Common myeloid progenitor, CD34-positive (primary cell): ENCODE results near the gene FOLR1.

Source experiments
- CTCF ChIA-PET: fragments of 350-600 bp; sonication (Branson Sonifier 250); formaldehyde crosslinking; loops from one replicate; lab custom pipeline; 2021; ENCODE audit warnings: antibody characterized with exemption; lab: Charles Lee
- POLR2A ChIA-PET: fragments of 350-600 bp; sonication (Branson Sonifier 250); formaldehyde crosslinking; loops from one replicate; lab custom pipeline; 2021; ENCODE audit warnings: antibody characterized with exemption; lab: Charles Lee
- DNase-seq, 3 donors: peaks; one replicate each; pipeline versions ENCODE4 v3.0.0 to v3.0.0-alpha.2; 2013
- H3K27ac ChIP-seq, 2 experiments: 1 replicate in 1 of 2; 2 replicates in 1 of 2; pipeline ENCODE4 v1.7.0; 2013; ENCODE audit warnings: inconsistent platforms in 2 of 2, low read length in 2 of 2, mild to moderate bottlenecking in 2 of 2, low read depth in 1 of 2, moderate library complexity in 1 of 2; ENCODE audit not compliant: severe bottlenecking in 2 of 2, insufficient read depth in 1 of 2, poor library complexity in 1 of 2
- H3K27me3 ChIP-seq, 5 experiments: replicated peaks in 2 of 5; 1 replicate in 3 of 5; 2 replicates in 2 of 5; pipeline versions ENCODE4 v1.6.1 to v1.7.0; 2013; ENCODE audit warnings: low read length in 4 of 5, mild to moderate bottlenecking in 2 of 5, moderate library complexity in 2 of 5, inconsistent platforms in 1 of 5; ENCODE audit not compliant: insufficient read depth in 5 of 5, control insufficient read depth in 4 of 5
- H3K36me3 ChIP-seq, 4 experiments: 1 replicate in 2 of 4; 2 replicates in 2 of 4; pipeline versions ENCODE4 v1.6.1 to v1.7.0; 2013; ENCODE audit warnings: low read length in 3 of 4, control low read depth in 1 of 4, mild to moderate bottlenecking in 1 of 4; ENCODE audit not compliant: control insufficient read depth in 4 of 4, insufficient read depth in 4 of 4
- H3K4me1 ChIP-seq, 4 experiments: 1 replicate in 3 of 4; 2 replicates in 1 of 4; pipeline versions ENCODE4 v1.6.1 to v1.7.1; 2013; ENCODE audit warnings: low read length in 3 of 4, mild to moderate bottlenecking in 3 of 4, control low read depth in 1 of 4, inconsistent platforms in 1 of 4, moderate library complexity in 1 of 4; ENCODE audit not compliant: control insufficient read depth in 4 of 4, insufficient read depth in 4 of 4; ENCODE audit errors: control extremely low read depth in 1 of 4
- H3K4me3 ChIP-seq, 7 experiments: 1 replicate in 4 of 7; 2 replicates in 3 of 7; pipeline versions ENCODE4 v1.5.1 to v1.7.0; 2013; ENCODE audit warnings: mild to moderate bottlenecking in 7 of 7, low read length in 6 of 7, moderate library complexity in 6 of 7, inconsistent platforms in 2 of 7, low read depth in 2 of 7, control low read depth in 1 of 7; ENCODE audit not compliant: insufficient read depth in 4 of 7, control insufficient read depth in 1 of 7; ENCODE audit errors: extremely low read depth in 1 of 7
- H3K9me3 ChIP-seq, 5 experiments: 1 replicate in 4 of 5; 2 replicates in 1 of 5; pipeline versions ENCODE4 v1.6.1 to v1.7.1; 2013; ENCODE audit warnings: low read length in 4 of 5, mild to moderate bottlenecking in 2 of 5, inconsistent platforms in 1 of 5, low read depth in 1 of 5, moderate library complexity in 1 of 5; ENCODE audit not compliant: control insufficient read depth in 4 of 5, insufficient read depth in 2 of 5; ENCODE audit errors: control extremely low read depth in 1 of 5
- WGBS: methylation state at CpG from one replicate; pipeline ENCODE4 v1.1.5; 2013; ENCODE audit not compliant: insufficient coverage; 5-methylcytosine and 5-hydroxymethylcytosine counted together

The FOLR1 gene

GRCh38 chr11:72216638-72217037, 24.7 kb downstream of the FOLR1 start, which contains the start of gene FOLR2:
TSS of gene FOLR2 (plus strand) at chr11:72216794. CDS start at chr11:72218585, 1,791 bp downstream.
- Histone ChIP-seq H3K4me3 (no peak within 1 kb of the TSS), H3K27me3 (no peaks in the 10 kb centered on the region), H3K9me3 (no peaks in the 10 kb centered on the region), H3K27ac (no peak within 1 kb of the TSS), H3K36me3 (no peaks in the 10 kb centered on the region), H3K4me1 (peaks cover 8 to 30% (median 24%) of the 10 kb centered on the region in 4 experiments)
- no peak for DNase-seq
- 98% methylated on average over 6 of the region's 6 CpGs for WGBS
- ChIA-PET POLR2A (interaction anchor here (0.6 kb wide), 1 partner anchor 190 kb away, joined by 3 read pairs; no protein-coding TSS in a partner anchor), CTCF (interaction anchor here (0.8 to 2.2 kb wide), 3 partner anchors 12 to 73 kb away, joined by 3 to 9 read pairs (median 3); no protein-coding TSS in a partner anchor)

- H3K36me3 ChIP-seq, result no peaks in the 10 kb centered on the region
- H3K9me3 ChIP-seq, result no peaks in the 10 kb centered on the region
- peak in 2 of 3 donors; percentile 59 to 64 for DNase-seq
- peak overlapping the region in 1 of 7 experiments; percentile 53 for H3K4me3 ChIP-seq
- H3K27me3 ChIP-seq, result no peaks in the 10 kb centered on the region
- peaks cover 16 to 42% (median 36%) of the 10 kb centered on the region in 4 experiments for H3K4me1 ChIP-seq
- ChIA-PET POLR2A (interaction anchor here (0.6 kb wide), 1 partner anchor 16 kb away, joined by 3 read pairs; no protein-coding TSS in a partner anchor), CTCF (interaction anchor here (1.1 to 2.2 kb wide), 3 partner anchors 11 to 34 kb away, joined by 3 to 9 read pairs (median 5); no protein-coding TSS in a partner anchor)
- no peak overlapping the region for H3K27ac ChIP-seq
- WGBS, result 0% methylated on average over 2 of the region's 2 CpGs
Measured at GRCh38 chr11:72217841-72218240, 25.9 kb downstream of the FOLR1 start.

DNA sequence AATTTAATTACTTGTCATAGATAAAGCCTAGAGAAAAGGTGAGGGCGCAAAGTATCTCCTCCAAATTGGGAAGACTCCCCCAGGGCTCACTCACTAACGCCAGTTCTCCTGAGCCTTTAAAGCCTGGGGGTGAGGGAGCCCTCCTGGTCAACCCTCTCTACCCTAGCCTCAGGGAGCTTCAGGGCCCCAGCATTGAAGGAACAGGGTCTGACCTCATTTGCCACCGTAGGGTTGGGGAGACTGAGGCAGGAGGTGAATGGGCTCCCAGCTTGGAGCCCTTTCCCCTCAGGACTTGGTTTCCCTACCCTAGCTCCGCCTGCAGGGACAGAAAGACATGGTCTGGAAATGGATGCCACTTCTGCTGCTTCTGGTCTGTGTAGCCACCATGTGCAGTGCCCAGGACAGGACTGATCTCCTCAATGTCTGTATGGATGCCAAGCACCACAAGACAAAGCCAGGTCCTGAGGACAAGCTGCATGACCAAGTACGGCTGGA, 26.4 kb downstream of the FOLR1 start:
- Histone ChIP-seq H3K4me3 (peak overlapping the region in 1 of 7 experiments; percentile 53), H3K4me1 (peaks cover 16 to 43% (median 38%) of the 10 kb centered on the region in 4 experiments), H3K27ac (no peak overlapping the region), H3K9me3 (no peaks in the 10 kb centered on the region), H3K27me3 (no peaks in the 10 kb centered on the region), H3K36me3 (no peaks in the 10 kb centered on the region)
- CTCF ChIA-PET, result interaction anchor here (1.1 to 1.5 kb wide), 2 partner anchors 10 to 17 kb away, joined by 3 to 5 read pairs; no protein-coding TSS in a partner anchor
- 90% methylated on average over 1 of the region's 5 CpGs for WGBS
- POLR2A ChIA-PET, result interaction anchor here (0.6 kb wide), 1 partner anchor 16 kb away, joined by 3 read pairs; no protein-coding TSS in a partner anchor
- no peak for DNase-seq

DNA sequence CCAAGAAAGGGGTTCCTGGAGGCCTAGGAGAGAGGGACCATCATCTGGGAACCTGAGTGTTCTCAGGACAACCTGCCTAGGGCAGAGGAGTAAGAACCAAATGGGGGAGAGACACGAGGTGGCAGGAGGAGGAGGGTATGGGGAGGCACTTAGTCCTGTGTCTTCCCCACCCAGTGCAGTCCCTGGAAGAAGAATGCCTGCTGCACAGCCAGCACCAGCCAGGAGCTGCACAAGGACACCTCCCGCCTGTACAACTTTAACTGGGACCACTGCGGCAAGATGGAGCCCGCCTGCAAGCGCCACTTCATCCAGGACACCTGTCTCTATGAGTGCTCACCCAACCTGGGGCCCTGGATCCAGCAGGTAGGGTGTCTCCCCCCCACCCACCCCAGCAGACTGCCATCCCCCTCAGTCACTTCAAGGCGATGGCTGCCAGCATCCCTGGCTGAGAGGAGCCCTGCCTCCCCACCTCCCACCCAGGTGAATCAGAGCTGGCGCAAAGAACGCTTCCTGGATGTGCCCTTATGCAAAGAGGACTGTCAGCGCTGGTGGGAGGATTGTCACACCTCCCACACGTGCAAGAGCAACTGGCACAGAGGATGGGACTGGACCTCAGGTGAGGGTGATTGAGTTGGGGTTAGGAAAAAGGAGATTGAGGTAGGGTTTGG, 28.9 kb downstream of the FOLR1 start:
- CTCF ChIA-PET, result interaction anchor here (0.9 to 2.6 kb wide), 3 partner anchors 13 to 122 kb away, joined by 3 to 11 read pairs (median 4); no protein-coding TSS in a partner anchor
- WGBS, result 89% methylated on average over 5 of the region's 10 CpGs
- DNase-seq, result no peak
- Histone ChIP-seq H3K4me1 (peaks cover 16 to 56% (median 47%) of the 10 kb centered on the region in 4 experiments), H3K9me3 (no peaks in the 10 kb centered on the region), H3K27me3 (no peaks in the 10 kb centered on the region), H3K27ac (no peak overlapping the region), H3K4me3 (no peak overlapping the region), H3K36me3 (no peaks in the 10 kb centered on the region)
- POLR2A ChIA-PET, result no interaction called here

- POLR2A ChIA-PET, result no interaction called here
Measured at GRCh38 chr11:72221386-72222075, 29.6 kb downstream of the FOLR1 start.

DNA sequence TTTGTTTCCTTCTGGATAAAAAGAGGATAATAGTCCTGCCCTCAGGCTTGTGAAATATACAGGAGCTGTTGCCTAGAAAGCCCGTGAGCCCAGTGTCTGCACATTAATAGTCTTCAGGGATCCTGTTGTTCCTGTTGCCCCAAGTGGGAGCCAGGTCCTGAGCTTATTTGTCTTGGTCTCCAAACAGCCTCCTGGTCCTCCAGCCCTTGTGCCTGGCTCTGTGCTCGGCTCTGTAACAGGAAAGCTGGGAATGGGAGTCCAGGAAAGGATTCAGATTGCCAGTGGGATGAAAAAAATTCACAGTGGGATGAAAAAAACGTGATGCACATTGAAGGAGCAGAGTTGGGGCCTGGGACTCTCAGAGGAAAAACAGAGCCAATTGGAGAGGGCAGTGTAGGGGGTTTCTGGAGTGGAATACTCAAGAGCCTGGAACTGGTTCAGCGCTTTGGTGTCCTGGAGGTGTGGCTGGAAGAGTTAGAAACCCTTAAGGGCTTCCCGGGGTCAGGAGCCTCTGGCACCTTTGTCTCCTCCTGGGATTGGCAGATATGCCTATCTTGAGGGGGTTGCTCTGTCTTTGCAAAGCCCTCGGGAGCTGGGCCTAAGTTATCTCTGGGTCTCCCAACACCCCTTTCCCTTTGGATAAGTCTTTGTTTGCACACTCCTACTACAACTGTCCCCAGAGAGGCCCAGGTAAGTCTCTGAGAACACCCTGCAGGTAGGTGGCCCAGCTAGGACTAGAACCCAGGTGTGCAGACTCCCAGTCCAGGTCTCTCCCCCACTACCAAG, 30.4 kb downstream of the FOLR1 start:
- H3K4me1 ChIP-seq, result peaks cover 16 to 61% (median 47%) of the 10 kb centered on the region in 4 experiments
- CTCF ChIA-PET, result interaction anchor here (0.8 to 2.6 kb wide), 7 partner anchors 14 to 192 kb away, joined by 3 to 11 read pairs (median 3); no protein-coding TSS in a partner anchor
- POLR2A ChIA-PET, result interaction anchor here (1.5 to 1.8 kb wide), 2 partner anchors 110 to 122 kb away, joined by 4 to 5 read pairs; partner anchors contain the start of gene ANAPC15
- H3K36me3 ChIP-seq, result peaks cover 0 to 10% (median 4%) of the 10 kb centered on the region in 4 experiments
- peak overlapping the region in 6 of 7 experiments; percentile 69 to 95 (median 86) for H3K4me3 ChIP-seq
- peak overlapping the region in 1 of 2 experiments; percentile 79 for H3K27ac ChIP-seq
- WGBS, result 87% methylated on average over 5 of the region's 6 CpGs
- no peaks in the 10 kb centered on the region for H3K27me3 ChIP-seq
- DNase-seq, result no peak
- no peaks in the 10 kb centered on the region for H3K9me3 ChIP-seq

More at GRCh38 chr11:72221386-72222075, 29.6 kb downstream of the FOLR1 start:
- no peak overlapping the region for H3K4me3 ChIP-seq
- no peak overlapping the region for H3K27ac ChIP-seq
- 41% methylated on average over 6 of the region's 7 CpGs for WGBS
- peak in 2 of 3 donors; percentile 33 to 43 for DNase-seq
- peaks cover 0 to 3% (median under 1%) of the 10 kb centered on the region in 4 experiments for H3K36me3 ChIP-seq
- no peaks in the 10 kb centered on the region for H3K27me3 ChIP-seq
- H3K4me1 ChIP-seq, result peaks cover 16 to 61% (median 49%) of the 10 kb centered on the region in 4 experiments
- H3K9me3 ChIP-seq, result no peaks in the 10 kb centered on the region
- CTCF ChIA-PET, result interaction anchor here (0.8 to 2.6 kb wide), 7 partner anchors 13 to 193 kb away, joined by 3 to 11 read pairs (median 3); no protein-coding TSS in a partner anchor
